Fibroblast of skin of left quadriceps (primary cell): ENCODE measurements around the gene KMT5B.

Experiments
- DNase-seq, 2 experiments: peaks; one replicate each; pipeline ENCODE4 v3.0.0-alpha.2; 2013; ENCODE audit warnings: low read depth in 2 of 2

KMT5B gene

GRCh38 chr11:68216171-68216938 lies 3.3 kb upstream of the KMT5B start:
- no peak for DNase-seq

GRCh38 chr11:68215524-68216170 lies 2.6 kb upstream of the KMT5B start:
- DNase-seq: no peak

- DNase-seq: no peak
Measured at GRCh38 chr11:68215087-68215445, 2.0 kb upstream of the KMT5B start.

GRCh38 chr11:68214173-68215086 lies 1.3 kb upstream of the KMT5B start:
- DNase-seq: no peak

DNA sequence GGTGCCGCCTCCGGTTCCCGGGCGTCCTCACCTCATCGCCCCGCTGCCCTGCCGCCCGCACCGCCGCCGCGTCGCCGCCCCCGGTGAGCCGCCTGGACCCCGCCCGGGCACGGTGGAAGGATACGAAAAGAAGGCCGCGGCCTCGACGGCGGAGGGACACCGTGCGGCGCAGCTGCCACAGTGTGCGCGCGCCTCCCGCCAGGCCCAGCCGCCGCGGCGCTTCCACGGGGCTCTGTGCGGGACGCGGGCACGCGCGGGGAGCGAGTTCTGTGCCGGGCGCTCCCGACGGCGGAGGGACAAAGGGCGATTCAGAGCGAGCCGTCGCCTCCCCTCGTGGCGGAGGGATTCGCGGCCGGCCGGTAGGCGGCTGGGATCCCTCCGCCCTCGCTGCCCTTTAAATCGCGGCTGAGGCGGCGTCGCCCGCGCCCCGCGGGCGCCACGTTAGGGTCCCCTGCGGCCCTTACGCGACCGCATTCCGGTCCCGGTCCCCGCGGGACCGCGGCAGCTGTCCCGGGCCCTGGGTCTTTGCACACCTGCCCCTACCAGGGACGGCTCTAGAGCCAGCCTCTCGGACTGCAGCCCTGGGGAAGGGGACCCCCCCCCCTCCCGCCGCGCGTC lies 568 bp upstream of the KMT5B start:
- DNase-seq: peak; percentile 94 to 95

- DNase-seq: peak; percentile 38 to 45
Measured at GRCh38 chr11:68212421-68213134, 518 bp downstream of the KMT5B start.

- DNase-seq: no peak
Measured at GRCh38 chr11:68211546-68211945, 1.6 kb downstream of the KMT5B start.

DNA sequence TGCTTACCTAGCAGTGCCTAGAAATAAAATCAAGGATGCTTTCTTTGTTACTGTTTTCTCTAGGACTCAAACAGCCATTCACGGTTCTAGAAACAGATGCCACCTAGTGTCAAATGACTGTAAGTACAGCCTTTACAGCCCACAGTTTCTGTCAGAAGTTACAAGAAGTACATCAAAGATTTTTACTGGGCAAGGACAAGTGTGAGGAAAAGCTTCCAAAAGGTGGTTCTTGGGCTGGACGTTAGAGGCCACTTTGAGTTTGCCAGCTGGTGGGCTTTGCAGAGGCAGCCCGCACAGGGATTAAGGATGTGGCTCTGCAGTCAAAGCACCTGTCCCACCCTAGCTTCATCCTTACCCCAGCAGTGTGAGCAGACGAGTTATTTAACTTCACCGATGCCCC lies 6.9 kb downstream of the KMT5B start:
- peak; percentile 37 to 42 for DNase-seq

DNA sequence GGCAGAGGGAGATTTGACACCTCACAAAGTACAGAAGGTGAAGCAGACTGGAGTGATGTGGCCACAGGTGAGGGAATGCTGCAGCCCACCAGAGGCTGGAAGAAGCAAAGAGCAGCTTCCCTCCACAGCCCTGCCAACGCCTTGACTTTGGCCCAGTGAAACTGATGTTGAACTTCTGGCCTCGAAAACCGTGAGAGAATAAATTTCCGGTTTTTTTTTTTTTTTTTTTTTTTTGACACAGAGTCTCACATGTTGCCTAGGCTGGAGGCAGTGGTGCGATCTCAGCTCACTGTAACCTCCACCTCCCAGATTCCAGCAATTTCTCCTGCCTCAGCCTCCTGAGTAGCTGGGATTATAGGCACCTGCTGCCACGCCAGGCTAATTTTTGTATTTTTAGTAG lies 8.7 kb downstream of the KMT5B start:
- DNase-seq: no peak

DNA sequence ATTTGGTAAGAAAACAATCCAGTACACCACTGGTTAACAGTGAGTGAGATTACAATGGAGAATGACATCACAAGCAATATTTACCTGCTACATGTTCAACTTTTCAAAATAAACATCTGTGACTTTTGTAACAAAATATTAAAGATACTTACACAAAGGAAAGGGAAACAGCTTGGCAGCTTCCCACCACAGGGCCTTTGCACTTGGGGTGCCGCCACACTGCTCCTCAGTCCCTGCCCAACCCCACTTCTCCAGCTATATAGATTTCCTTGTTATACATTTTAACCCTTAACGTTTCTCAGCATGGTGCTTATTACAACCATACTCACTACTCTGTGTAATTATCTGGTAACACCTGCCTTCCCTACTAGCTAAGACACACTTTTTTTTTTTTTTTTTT lies 10.9 kb downstream of the KMT5B start:
- DNase-seq: no peak

DNA sequence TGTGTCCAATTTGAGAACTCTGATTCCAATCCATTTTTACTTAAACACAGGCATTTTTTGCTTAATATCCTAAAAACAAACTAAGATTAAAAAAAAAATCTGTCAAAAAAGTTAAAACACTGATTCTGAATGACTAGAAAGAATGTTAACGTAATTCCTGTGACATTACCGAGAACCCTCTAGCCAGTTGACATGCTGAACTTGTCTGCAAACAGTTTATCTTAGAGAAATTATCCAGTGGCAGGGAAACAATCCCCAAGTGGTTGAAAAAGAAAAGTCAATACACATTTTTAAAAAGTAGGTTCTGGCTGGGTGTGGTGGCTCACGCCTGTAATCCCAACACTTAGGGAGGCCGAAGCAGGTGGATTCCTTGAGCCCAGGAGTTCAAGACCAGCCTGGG lies 11.6 kb downstream of the KMT5B start:
- no peak for DNase-seq

- DNase-seq: peak; percentile 70 to 71
Measured at GRCh38 chr11:68200639-68201038, 12.5 kb downstream of the KMT5B start.

DNA sequence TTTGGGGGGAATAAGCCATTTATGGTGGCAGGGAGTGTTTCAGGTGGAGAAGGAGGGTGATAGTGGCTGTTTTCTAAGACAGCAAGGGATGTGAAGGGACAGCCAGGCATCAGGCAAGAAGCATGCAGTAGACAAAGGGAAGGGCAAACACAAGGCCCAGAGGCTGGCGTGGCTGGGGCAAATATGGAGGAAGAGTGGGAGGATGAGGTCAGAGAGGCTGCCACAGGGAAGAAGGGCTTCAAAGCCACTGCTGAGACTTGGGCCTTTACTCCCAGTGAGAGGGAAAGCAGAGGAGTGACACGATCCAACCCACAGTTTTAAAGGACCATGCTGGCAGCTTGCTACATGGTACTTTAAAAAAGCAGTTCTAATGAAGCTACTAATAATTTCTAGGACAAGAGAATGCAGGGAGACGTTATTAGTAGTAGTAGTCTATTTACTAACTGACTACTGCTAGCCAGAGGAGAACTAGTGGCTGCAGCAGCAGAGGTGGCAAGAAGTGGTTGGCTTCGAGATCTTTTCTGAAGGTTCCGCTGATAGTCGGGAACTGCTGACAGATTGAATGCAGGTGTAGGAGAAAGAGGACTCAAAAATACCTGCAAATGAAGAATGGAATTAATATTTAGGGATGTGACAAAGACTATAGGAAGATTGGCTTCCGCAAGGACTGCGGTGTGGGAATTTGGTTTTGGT lies 13.7 kb downstream of the KMT5B start:
- DNase-seq: no peak

GRCh38 chr11:68196219-68196618 lies 16.9 kb downstream of the KMT5B start:
- DNase-seq: no peak

GRCh38 chr11:68194675-68195294 lies 18.3 kb downstream of the KMT5B start:
- DNase-seq: no peak

- no peak for DNase-seq
Measured at GRCh38 chr11:68193018-68193417, 20.1 kb downstream of the KMT5B start.

- DNase-seq: no peak
Measured at GRCh38 chr11:68191661-68192579, 21.2 kb downstream of the KMT5B start.

- DNase-seq: no peak
Measured at GRCh38 chr11:68189888-68190287, 23.2 kb downstream of the KMT5B start.

DNA sequence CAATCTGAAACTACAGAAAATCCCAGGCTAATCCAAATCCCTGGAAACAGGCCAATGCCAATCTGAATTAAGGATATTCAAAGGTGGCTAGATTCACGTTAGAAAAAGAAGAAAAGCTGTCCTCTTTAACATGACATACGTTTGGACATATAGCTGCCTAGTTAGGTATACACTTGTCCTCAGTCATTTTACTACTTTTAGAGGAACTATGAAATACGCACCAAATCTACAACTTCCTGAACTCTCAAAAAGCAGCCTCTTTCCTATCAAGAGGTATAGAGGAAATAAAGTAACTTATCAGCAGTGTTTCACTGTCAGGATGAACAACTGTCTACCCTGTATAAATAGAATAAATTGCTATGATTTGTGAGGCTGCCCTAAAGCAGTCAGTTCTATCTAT lies 24.0 kb downstream of the KMT5B start:
- DNase-seq: no peak
